B cell (primary cell): ENCODE data around the gene POMP. TPM values are rescaled to one million over a fixed set of nuclear protein-coding genes. Genes with fewer than 3 reads are reported as not detected.

ENCODE experiments used
- ATAC-seq: fragments of 200-7000 bp; cut with Tn5 transposase; one replicate; pipeline ENCODE4 v1.10.0; 2021; ENCODE audit warnings: low read depth, mild to moderate bottlenecking, moderate number of reproducible peaks, moderate library complexity
- CTCF ChIA-PET: fragments of 350-600 bp; sonication (Branson Sonifier 250); formaldehyde crosslinking; loops from one replicate; lab custom pipeline; 2021; ENCODE audit warnings: antibody characterized with exemption, inconsistent platforms; lab: Charles Lee
- POLR2A ChIA-PET: fragments of 350-600 bp; sonication (Branson Sonifier 250); formaldehyde crosslinking; loops from one replicate; lab custom pipeline; 2021; ENCODE audit warnings: antibody characterized with exemption; lab: Charles Lee
- DNase-seq: peaks from one replicate; pipeline ENCODE4 v3.0.0; 2013
- H2AFZ ChIP-seq: 2 replicates; pipeline ENCODE4 v1.6.1; 2012; ENCODE audit warnings: mild to moderate bottlenecking, low read depth, low read length; ENCODE audit not compliant: insufficient read depth, poor library complexity, severe bottlenecking
- H3K27ac ChIP-seq, 2 donors: 1 replicate in 1 of 2; 2 replicates in 1 of 2; pipeline ENCODE4 v1.5.1; 2012 to 2013; ENCODE audit warnings: low read length in 2 of 2, mild to moderate bottlenecking in 2 of 2, moderate library complexity in 1 of 2
- H3K27me3 ChIP-seq, 4 experiments: fragments of 200-600 bp in 1 of 4; sonication (generic) in 1 of 4; replicated peaks in 1 of 4; 1 replicate in 2 of 4; 2 replicates in 2 of 4; pipeline versions ENCODE4 v1.6.1 to v1.7.0; 2013 to 2016; ENCODE audit warnings: low read length in 3 of 4, mild to moderate bottlenecking in 2 of 4, mixed read lengths in 1 of 4, moderate library complexity in 1 of 4; ENCODE audit not compliant: insufficient read depth in 4 of 4, control insufficient read depth in 3 of 4; ENCODE audit errors: control extremely low read depth in 1 of 4
- H3K36me3 ChIP-seq, 2 experiments: replicated peaks in 1 of 2; 1 replicate in 1 of 2; 2 replicates in 1 of 2; pipeline versions ENCODE4 v1.6.1 to v1.7.1; 2013; ENCODE audit warnings: low read length in 1 of 2; ENCODE audit not compliant: insufficient read depth in 2 of 2, control insufficient read depth in 1 of 2; ENCODE audit errors: control extremely low read depth in 1 of 2, extremely low read depth in 1 of 2
- H3K4me1 ChIP-seq, 2 donors: fragments of 200-600 bp in 1 of 2; sonication (generic) in 1 of 2; 1 replicate in 1 of 2; 2 replicates in 1 of 2; pipeline versions ENCODE4 v1.5.1 to v1.6.1; 2013 to 2017; ENCODE audit warnings: low read length in 2 of 2; ENCODE audit not compliant: control insufficient read depth in 2 of 2, insufficient read depth in 2 of 2
- H3K4me2 ChIP-seq: replicated peaks from 2 replicates; pipeline ENCODE3; 2012; ENCODE audit warnings: mild to moderate bottlenecking, low read depth, low read length; ENCODE audit not compliant: poor library complexity, severe bottlenecking
- H3K4me3 ChIP-seq, 5 experiments: fragments of 200-600 bp in 1 of 5; sonication (generic) in 1 of 5; 1 replicate in 3 of 5; 2 replicates in 2 of 5; pipeline versions ENCODE4 v1.5.1 to v1.7.0; 2011 to 2016; ENCODE audit warnings: low read length in 4 of 5, mild to moderate bottlenecking in 4 of 5, low read depth in 2 of 5, control low read depth in 1 of 5, moderate library complexity in 1 of 5; ENCODE audit not compliant: insufficient read depth in 1 of 5; ENCODE audit errors: control extremely low read depth in 1 of 5, extremely low read depth in 1 of 5
- H3K79me2 ChIP-seq: fragments of 200-600 bp; sonication (generic); one replicate; pipeline ENCODE4 v1.6.0; 2016; ENCODE audit warnings: low read length; ENCODE audit not compliant: control insufficient read depth, insufficient read depth
- H3K9ac ChIP-seq: fragments of 200-600 bp; sonication (generic); 2 replicates; pipeline ENCODE4 v1.6.1; 2017; ENCODE audit warnings: mild to moderate bottlenecking, low read length, moderate library complexity
- H3K9me3 ChIP-seq, 3 donors: one replicate each; pipeline versions ENCODE4 v1.6.1 to v1.7.1; 2013; ENCODE audit warnings: low read length in 2 of 3; ENCODE audit not compliant: control insufficient read depth in 2 of 3, insufficient read depth in 1 of 3; ENCODE audit errors: control extremely low read depth in 1 of 3
- H4K20me1 ChIP-seq: 2 replicates; pipeline ENCODE4 v1.6.0; 2012; ENCODE audit warnings: mild to moderate bottlenecking, low read length; ENCODE audit not compliant: insufficient read depth, control insufficient read depth, poor library complexity, severe bottlenecking
- H3K27ac Mint-ChIP-seq: one replicate; pipeline ENCODE4 v1.8.0; 2021; ENCODE audit warnings: mixed read lengths
- H3K27me3 Mint-ChIP-seq: one replicate; pipeline ENCODE4 v1.8.0; 2021; ENCODE audit warnings: mixed read lengths
- H3K4me1 Mint-ChIP-seq: one replicate; pipeline ENCODE4 v1.8.0; 2021; ENCODE audit warnings: mixed read lengths
- H3K4me3 Mint-ChIP-seq: one replicate; pipeline ENCODE4 v1.8.0; 2021; ENCODE audit warnings: mixed read lengths
- H3K9me3 Mint-ChIP-seq: one replicate; pipeline ENCODE4 v1.8.0; 2022; ENCODE audit warnings: mixed read lengths; ENCODE audit not compliant: insufficient read depth
- EZH2 ChIP-seq: IDR thresholded peaks from 2 replicates; pipeline ENCODE4 v1.6.1; 2012; ENCODE audit warnings: borderline replicate concordance, low read depth, mild to moderate bottlenecking, moderate library complexity, low read length; ENCODE audit not compliant: insufficient read depth, poor library complexity, severe bottlenecking
- WGBS: methylation state at CpG from one replicate; pipeline ENCODE4 v1.1.5; 2013; ENCODE audit warnings: missing lambda C conversion rate; ENCODE audit not compliant: insufficient coverage; 5-methylcytosine and 5-hydroxymethylcytosine counted together
- intact Hi-C: fragments of 100-400 bp; cut with micrococcal nuclease; formaldehyde crosslinking; loops from one replicate; pipeline ENCODE4 v1.10.0; 2022
- polyA plus RNA-seq: library from polyadenylated mRNA; depleted of rRNA; stranded (reverse); fragments of >200 nt; gene quantifications from 2 replicates; pipeline ENCODE4 v1.2.3, GENCODE V29; 2012
- total RNA-seq, 2 donors: library from RNA; stranded (reverse); fragments of 120-200 nt in 1 of 2; gene quantifications; 1 replicate in 1 of 2; 2 replicates in 1 of 2; pipeline versions ENCODE4 v1.2.3 to v1.2.4, GENCODE V29; 2013 to 2022
- TF ChIP-seq, protein P1 (sequence below): fragments of 200-600 bp; IDR thresholded peaks from one replicate; pipeline ENCODE4 v1.8.0; 2022; ENCODE audit warnings: antibody characterized with exemption, mild to moderate bottlenecking

Gene POMP
- total and polyA plus RNA-seq, 2 donors (not counting 1 experiment from before 2014, with no cell fraction given) = 14.0 to 28.7 TPM

DNA sequence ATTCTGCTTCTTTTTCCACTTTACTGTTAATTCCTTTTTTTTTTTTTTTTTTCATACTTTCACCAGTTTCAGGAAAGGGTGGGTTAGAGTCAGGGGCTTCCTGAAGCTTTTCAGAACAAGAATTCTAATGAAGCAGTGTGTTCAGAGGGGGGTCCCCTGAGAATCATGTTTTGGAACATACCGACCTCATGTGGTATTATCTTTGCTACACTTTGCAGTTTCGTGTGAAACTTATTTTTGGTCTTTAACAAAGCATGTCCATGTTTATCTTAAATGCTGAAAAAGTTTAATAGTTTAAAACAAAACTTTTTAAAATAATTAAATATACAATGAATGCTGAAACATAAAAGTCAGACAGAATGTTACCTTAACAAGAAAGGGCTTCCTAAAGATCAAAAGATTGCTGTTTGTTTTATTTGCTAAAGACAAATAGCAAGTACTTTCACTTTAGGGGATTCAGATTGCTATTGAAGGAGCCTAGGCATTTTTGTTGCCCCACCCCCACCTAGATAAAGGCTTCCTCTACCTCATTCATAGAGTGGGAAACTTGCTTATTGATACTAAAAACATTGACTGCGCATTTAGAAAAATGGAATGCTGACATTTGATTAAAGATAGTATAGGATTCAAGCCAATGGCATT lies 21.1 kb upstream of the POMP start:
- POLR2A ChIA-PET = interaction anchor here (0.8 kb wide), 1 partner anchor 12 kb away, joined by 3 read pairs; no protein-coding TSS in a partner anchor
- Mint-ChIP-seq H3K4me3 (peak overlapping the region; percentile 76), H3K27ac (peak overlapping the region; percentile 32), H3K27me3 (peaks cover 5% of the 10 kb centered on the region), H3K9me3 (no peaks in the 10 kb centered on the region), H3K4me1 (peaks cover 42% of the 10 kb centered on the region)
- Histone ChIP-seq H3K4me1 (peaks cover 36 to 45% of the 10 kb centered on the region in 2 donors), H3K4me2 (peak overlapping the region; percentile 66), H2AFZ (no peak overlapping the region), H3K27me3 (no peaks in the 10 kb centered on the region), H3K79me2 (peaks cover 11% of the 10 kb centered on the region), H3K9me3 (no peaks in the 10 kb centered on the region), H4K20me1 (no peaks in the 10 kb centered on the region), H3K27ac (peak overlapping the region; percentile 25 to 72), H3K9ac (no peak overlapping the region), H3K4me3 (peak overlapping the region in 4 of 5 experiments; percentile 7 to 40 (median 18)), H3K36me3 (no peaks in the 10 kb centered on the region)
- WGBS = no CpG with 5 or more reads among the region's 3 CpGs
- CTCF ChIA-PET = interaction anchor here (1.1 to 7.7 kb wide), 6 partner anchors 20 to 807 kb away, joined by 3 to 67 read pairs (median 5); partner anchors contain the start of gene POMP
- ATAC-seq (peak; percentile 59), DNase-seq (peak; percentile 72)
- no peak for TF ChIP-seq EZH2
- TF ChIP-seq, protein P1, sequence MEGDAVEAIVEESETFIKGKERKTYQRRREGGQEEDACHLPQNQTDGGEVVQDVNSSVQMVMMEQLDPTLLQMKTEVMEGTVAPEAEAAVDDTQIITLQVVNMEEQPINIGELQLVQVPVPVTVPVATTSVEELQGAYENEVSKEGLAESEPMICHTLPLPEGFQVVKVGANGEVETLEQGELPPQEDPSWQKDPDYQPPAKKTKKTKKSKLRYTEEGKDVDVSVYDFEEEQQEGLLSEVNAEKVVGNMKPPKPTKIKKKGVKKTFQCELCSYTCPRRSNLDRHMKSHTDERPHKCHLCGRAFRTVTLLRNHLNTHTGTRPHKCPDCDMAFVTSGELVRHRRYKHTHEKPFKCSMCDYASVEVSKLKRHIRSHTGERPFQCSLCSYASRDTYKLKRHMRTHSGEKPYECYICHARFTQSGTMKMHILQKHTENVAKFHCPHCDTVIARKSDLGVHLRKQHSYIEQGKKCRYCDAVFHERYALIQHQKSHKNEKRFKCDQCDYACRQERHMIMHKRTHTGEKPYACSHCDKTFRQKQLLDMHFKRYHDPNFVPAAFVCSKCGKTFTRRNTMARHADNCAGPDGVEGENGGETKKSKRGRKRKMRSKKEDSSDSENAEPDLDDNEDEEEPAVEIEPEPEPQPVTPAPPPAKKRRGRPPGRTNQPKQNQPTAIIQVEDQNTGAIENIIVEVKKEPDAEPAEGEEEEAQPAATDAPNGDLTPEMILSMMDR = peak; percentile 15
- intact Hi-C loops = loop anchor here (1.0 to 10.0 kb wide), 3 partner anchors 20 to 206 kb away; no protein-coding TSS in a partner anchor

DNA sequence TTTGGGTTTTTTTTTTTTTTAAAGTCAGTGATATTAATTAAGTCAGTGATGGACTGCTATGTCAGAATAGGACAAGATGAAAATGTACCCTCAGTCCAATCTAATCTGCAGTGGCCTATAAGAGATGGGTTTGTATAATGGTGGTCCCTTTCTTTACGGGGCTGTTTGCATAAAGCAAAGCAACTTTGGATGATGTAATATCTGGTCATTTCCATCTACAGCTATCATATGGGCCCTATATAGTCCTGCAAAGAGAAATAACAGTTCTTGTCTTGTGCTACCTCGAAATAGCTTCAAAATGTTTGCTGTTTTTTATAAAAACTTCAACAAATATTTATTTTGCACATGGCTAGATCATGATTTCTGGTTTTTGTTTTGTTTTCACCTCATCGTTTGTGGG lies 20.2 kb upstream of the POMP start:
- intact Hi-C loops = loop anchor here (5.0 to 10.0 kb wide), 2 partner anchors 114 to 206 kb away; no protein-coding TSS in a partner anchor
- peaks cover 5% of the 10 kb centered on the region for H3K27me3 Mint-ChIP-seq
- POLR2A ChIA-PET = no interaction called here
- DNase-seq (no peak), ATAC-seq (no peak)
- Histone ChIP-seq H3K27me3 (no peaks in the 10 kb centered on the region), H3K36me3 (no peaks in the 10 kb centered on the region), H3K9me3 (no peaks in the 10 kb centered on the region), H3K4me1 (peaks cover 36 to 45% of the 10 kb centered on the region in 2 donors), H3K4me2 (peak overlapping the region; percentile 66), H2AFZ (no peak overlapping the region), H3K27ac (peak overlapping the region; percentile 25 to 72), H3K4me3 (no peak overlapping the region), H3K79me2 (peaks cover 20% of the 10 kb centered on the region), H3K9ac (no peak overlapping the region), H4K20me1 (no peaks in the 10 kb centered on the region)
- H3K4me3 Mint-ChIP-seq = no peak overlapping the region
- peaks cover 45% of the 10 kb centered on the region for H3K4me1 Mint-ChIP-seq
- no CpG with 5 or more reads among the region's 3 CpGs for WGBS
- H3K27ac Mint-ChIP-seq = no peak overlapping the region
- H3K9me3 Mint-ChIP-seq = no peaks in the 10 kb centered on the region
- CTCF ChIA-PET = interaction anchor here (0.9 to 7.7 kb wide), 3 partner anchors 156 to 314 kb away, joined by 4 to 67 read pairs (median 4); no protein-coding TSS in a partner anchor
- TF ChIP-seq, protein P1 = no peak
- TF ChIP-seq EZH2 = no peak
